GM12878 (cell line): ENCODE data around the gene MACROD2.

Experiments used
- BCL11A ChIP-seq: IDR thresholded peaks from 2 replicates; pipeline ENCODE4 v1.6.1; 2011; ENCODE audit warnings: low read depth, low read length
- POLR2AphosphoS2 ChIP-seq: IDR thresholded peaks from 2 replicates; pipeline ENCODE4 v1.6.1; 2011; ENCODE audit warnings: low read depth, mild to moderate bottlenecking, low read length, improper control_type of control experiment, moderate library complexity
- TF ChIP-seq, protein P1 (sequence below), 3 experiments: IDR thresholded peaks in 2 of 3; conservative IDR thresholded peaks in 1 of 3; 2 replicates each; pipeline ENCODE4 v1.5.1; 2011; ENCODE audit warnings: low read depth in 3 of 3, low read length in 3 of 3, mild to moderate bottlenecking in 3 of 3, control low read depth in 2 of 3, moderate library complexity in 2 of 3, inconsistent platforms in 1 of 3, mixed read lengths in 1 of 3; ENCODE audit not compliant: control insufficient read depth in 2 of 3, insufficient read depth in 1 of 3; ENCODE audit errors: extremely low read depth in 1 of 3

DNA sequence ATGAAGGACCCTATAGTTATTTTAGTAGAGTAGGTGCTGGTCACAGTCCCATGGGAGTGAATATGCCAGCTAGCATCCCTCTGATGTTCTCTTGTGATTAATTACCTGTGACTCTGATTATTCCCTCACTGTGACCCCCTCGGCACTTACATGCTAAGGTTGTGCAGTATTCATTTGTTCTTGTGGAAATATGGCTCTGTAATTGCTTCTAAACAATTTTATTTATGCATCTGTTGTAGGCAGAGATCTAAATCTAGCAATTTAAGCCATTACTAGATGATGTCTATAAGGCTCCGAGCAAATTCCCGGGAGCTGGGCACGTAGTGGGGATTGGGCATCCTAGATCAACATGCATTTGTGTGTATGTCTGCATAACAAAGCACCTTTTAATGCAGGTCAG, 1616.2 kb downstream of the MACROD2 start:
- TF ChIP-seq POLR2AphosphoS2 (no peak), BCL11A (no peak)
- TF ChIP-seq, protein P1, sequence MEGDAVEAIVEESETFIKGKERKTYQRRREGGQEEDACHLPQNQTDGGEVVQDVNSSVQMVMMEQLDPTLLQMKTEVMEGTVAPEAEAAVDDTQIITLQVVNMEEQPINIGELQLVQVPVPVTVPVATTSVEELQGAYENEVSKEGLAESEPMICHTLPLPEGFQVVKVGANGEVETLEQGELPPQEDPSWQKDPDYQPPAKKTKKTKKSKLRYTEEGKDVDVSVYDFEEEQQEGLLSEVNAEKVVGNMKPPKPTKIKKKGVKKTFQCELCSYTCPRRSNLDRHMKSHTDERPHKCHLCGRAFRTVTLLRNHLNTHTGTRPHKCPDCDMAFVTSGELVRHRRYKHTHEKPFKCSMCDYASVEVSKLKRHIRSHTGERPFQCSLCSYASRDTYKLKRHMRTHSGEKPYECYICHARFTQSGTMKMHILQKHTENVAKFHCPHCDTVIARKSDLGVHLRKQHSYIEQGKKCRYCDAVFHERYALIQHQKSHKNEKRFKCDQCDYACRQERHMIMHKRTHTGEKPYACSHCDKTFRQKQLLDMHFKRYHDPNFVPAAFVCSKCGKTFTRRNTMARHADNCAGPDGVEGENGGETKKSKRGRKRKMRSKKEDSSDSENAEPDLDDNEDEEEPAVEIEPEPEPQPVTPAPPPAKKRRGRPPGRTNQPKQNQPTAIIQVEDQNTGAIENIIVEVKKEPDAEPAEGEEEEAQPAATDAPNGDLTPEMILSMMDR (IDR thresholded peaks at IDR 0.05 in 2 of 3, conservative IDR thresholded peaks at IDR 0.05 in 1 of 3; ENCODE audit: control insufficient read depth in 2 of 3, extremely low read depth in 1 of 3, insufficient read depth in 1 of 3, low read depth in 3 of 3, low read length in 3 of 3) = no peak
